H1 (cell line): Measurements from ENCODE around the gene CERCAM. TPM values are rescaled to one million over a fixed set of nuclear protein-coding genes. Genes with fewer than 3 reads are reported as not detected.

Experiments
- CTCF ChIA-PET: fragments of 300-600 bp; sonication (Branson Sonifier 250); formaldehyde crosslinking; loops from one replicate; lab custom pipeline; 2021; ENCODE audit not compliant: partially characterized antibody; lab: Charles Lee
- POLR2A ChIA-PET: fragments of 300-600 bp; sonication (Branson Sonifier 250); formaldehyde crosslinking; loops from one replicate; lab custom pipeline; 2021; ENCODE audit warnings: inconsistent platforms; ENCODE audit not compliant: partially characterized antibody; lab: Charles Lee
- DNase-seq, 2 experiments: peaks; one replicate each; pipeline versions ENCODE4 v3.0.0 to v3.0.0-alpha.2; 2010 to 2022; ENCODE audit warnings: low spot score in 2 of 2, low read depth in 1 of 2, mixed read lengths in 1 of 2
- FAIRE-seq: peaks from 2 replicates; lab custom pipeline; 2011; peaks lifted over from hg19 to GRCh38; lab: Jason Lieb, UNC
- H2AFZ ChIP-seq: 2 replicates; pipeline ENCODE4 v1.8.1; 2012; ENCODE audit warnings: low read length, inconsistent platforms
- H2AK5ac ChIP-seq: 2 replicates; pipeline ENCODE4 v1.6.1; 2013; ENCODE audit warnings: low read depth, low read length
- H2BK120ac ChIP-seq: replicated peaks from 2 replicates; pipeline ENCODE3; 2013; ENCODE audit warnings: low read depth, low read length, inconsistent platforms
- H2BK12ac ChIP-seq: 2 replicates; pipeline ENCODE4 v1.6.1; 2013; ENCODE audit warnings: low read depth, low read length
- H2BK15ac ChIP-seq: 2 replicates; pipeline ENCODE4 v1.6.1; 2013; ENCODE audit warnings: low read length
- H2BK20ac ChIP-seq: 2 replicates; pipeline ENCODE4 v1.6.1; 2013; ENCODE audit warnings: low read length
- H2BK5ac ChIP-seq: 2 replicates; pipeline ENCODE4 v1.6.1; 2013; ENCODE audit warnings: low read depth, low read length
- H3K14ac ChIP-seq: 2 replicates; pipeline ENCODE4 v1.6.1; 2013; ENCODE audit warnings: inconsistent platforms; ENCODE audit not compliant: insufficient read length
- H3K18ac ChIP-seq: 2 replicates; pipeline ENCODE4 v1.6.1; 2013; ENCODE audit warnings: low read length; ENCODE audit errors: extremely low read depth
- H3K23ac ChIP-seq: 2 replicates; pipeline ENCODE4 v1.6.1; 2013; ENCODE audit warnings: inconsistent platforms; ENCODE audit not compliant: insufficient read length
- H3K23me2 ChIP-seq: 2 replicates; pipeline ENCODE4 v1.6.1; 2013; ENCODE audit warnings: low read depth, low read length
- H3K27ac ChIP-seq: 2 replicates; pipeline ENCODE4 v1.6.1; 2011; ENCODE audit warnings: low read depth, low read length, inconsistent platforms
- H3K27me3 ChIP-seq, 4 experiments: replicated peaks in 1 of 4; 1 replicate in 1 of 4; 2 replicates in 3 of 4; pipeline versions ENCODE4 v1.6.1 to v1.8.1; 2011 to 2013; ENCODE audit warnings: low read length in 3 of 4, mild to moderate bottlenecking in 3 of 4, inconsistent platforms in 2 of 4, mixed read lengths in 2 of 4, moderate library complexity in 1 of 4; ENCODE audit not compliant: control insufficient read depth in 3 of 4, insufficient read depth in 3 of 4; ENCODE audit errors: extremely low read depth in 1 of 4
- H3K36me3 ChIP-seq, 4 experiments: 2 replicates each; pipeline versions ENCODE4 v1.6.1 to v1.8.1; 2011 to 2013; ENCODE audit warnings: mild to moderate bottlenecking in 4 of 4, low read length in 3 of 4, moderate library complexity in 2 of 4, control low read depth in 1 of 4, inconsistent platforms in 1 of 4; ENCODE audit not compliant: insufficient read depth in 4 of 4, control insufficient read depth in 2 of 4
- H3K4ac ChIP-seq: replicated peaks from 2 replicates; pipeline ENCODE3; 2013; ENCODE audit warnings: low read length, low read depth, mixed read lengths, inconsistent platforms; ENCODE audit not compliant: insufficient read length
- H3K4me1 ChIP-seq, 4 experiments: replicated peaks in 1 of 4; 1 replicate in 1 of 4; 2 replicates in 3 of 4; pipeline versions ENCODE4 v1.6.1 to v1.8.1; 2011 to 2013; ENCODE audit warnings: low read length in 3 of 4, inconsistent platforms in 2 of 4, mixed read lengths in 1 of 4; ENCODE audit not compliant: insufficient read depth in 4 of 4, control insufficient read depth in 3 of 4
- H3K4me2 ChIP-seq, 2 experiments: 2 replicates each; pipeline versions ENCODE4 v1.6.1 to v1.8.1; 2011 to 2013; ENCODE audit warnings: low read depth in 2 of 2, low read length in 2 of 2, control low read depth in 1 of 2, inconsistent platforms in 1 of 2, mild to moderate bottlenecking in 1 of 2; ENCODE audit not compliant: insufficient read depth in 1 of 2
- H3K4me3 ChIP-seq, 4 experiments: fragments of 200-600, 300-600 bp in 1 of 4; sonication (generic), shearing (Covaris generic), sonication (Bioruptor Twin) in 1 of 4; 2 replicates each; pipeline versions ENCODE4 v1.5.1 to v1.8.1; 2011 to 2016; ENCODE audit warnings: low read length in 4 of 4, low read depth in 3 of 4, control low read depth in 2 of 4, inconsistent platforms in 2 of 4, mild to moderate bottlenecking in 2 of 4, mixed read lengths in 1 of 4, moderate library complexity in 1 of 4; ENCODE audit not compliant: insufficient read depth in 2 of 4; ENCODE audit errors: extremely low read depth in 1 of 4
- H3K56ac ChIP-seq: replicated peaks from 2 replicates; pipeline ENCODE3; 2013; ENCODE audit warnings: low read depth, mild to moderate bottlenecking, mixed read lengths, low read length, inconsistent platforms; ENCODE audit not compliant: insufficient read length
- H3K79me1 ChIP-seq: 2 replicates; pipeline ENCODE4 v1.6.1; 2013; ENCODE audit warnings: low read depth, low read length, control low read depth
- H3K79me2 ChIP-seq, 2 experiments: 2 replicates each; pipeline versions ENCODE4 v1.6.1 to v1.8.1; 2012 to 2013; ENCODE audit warnings: low read length in 2 of 2, mild to moderate bottlenecking in 2 of 2, inconsistent platforms in 1 of 2; ENCODE audit not compliant: insufficient read depth in 2 of 2, control insufficient read depth in 1 of 2
- H3K9ac ChIP-seq, 4 experiments: replicated peaks in 1 of 4; 1 replicate in 1 of 4; 2 replicates in 3 of 4; pipeline versions ENCODE4 v1.6.1 to v1.8.1; 2011 to 2013; ENCODE audit warnings: low read depth in 3 of 4, low read length in 3 of 4, control low read depth in 2 of 4, mild to moderate bottlenecking in 2 of 4, moderate library complexity in 2 of 4, inconsistent platforms in 1 of 4; ENCODE audit errors: extremely low read depth in 1 of 4
- H3K9me3 ChIP-seq, 2 experiments: 2 replicates each; pipeline versions ENCODE4 v1.6.1 to v1.8.1; 2012 to 2013; ENCODE audit warnings: mild to moderate bottlenecking in 2 of 2, moderate library complexity in 2 of 2, control low read depth in 1 of 2, inconsistent platforms in 1 of 2, low read depth in 1 of 2, low read length in 1 of 2, mixed read lengths in 1 of 2; ENCODE audit not compliant: insufficient read depth in 2 of 2
- H4K20me1 ChIP-seq, 2 experiments: replicated peaks in 1 of 2; 2 replicates each; pipeline versions ENCODE3 to v1.8.1; 2011 to 2013; ENCODE audit warnings: inconsistent platforms in 2 of 2, low read length in 2 of 2, mild to moderate bottlenecking in 1 of 2; ENCODE audit not compliant: insufficient read depth in 2 of 2, control insufficient read depth in 1 of 2
- H4K5ac ChIP-seq: 2 replicates; pipeline ENCODE4 v1.6.1; 2013; ENCODE audit warnings: low read length, low read depth, mixed read lengths, inconsistent platforms; ENCODE audit not compliant: insufficient read length
- H4K8ac ChIP-seq: 2 replicates; pipeline ENCODE4 v1.8.0; 2013; ENCODE audit warnings: mild to moderate bottlenecking, moderate library complexity, low read length, inconsistent platforms; ENCODE audit not compliant: insufficient read depth; ENCODE audit errors: extremely low read depth
- H4K91ac ChIP-seq: replicated peaks from 2 replicates; pipeline ENCODE3; 2013; ENCODE audit warnings: low read length, mixed read lengths, inconsistent platforms; ENCODE audit not compliant: insufficient read length
- CBX8 ChIP-seq: fragments of 300-800, 300-1000 bp; sonication (generic); IDR thresholded peaks from 2 replicates; pipeline ENCODE4 v1.7.1; 2016; ENCODE audit warnings: low read depth, low read length, borderline replicate concordance
- CEBPB ChIP-seq: IDR thresholded peaks from 2 replicates; pipeline ENCODE4 v1.6.1; 2012; ENCODE audit warnings: low read depth, low read length
- MAFK ChIP-seq: IDR thresholded peaks from 2 replicates; pipeline ENCODE4 v1.6.1; 2012; ENCODE audit warnings: low read depth, mild to moderate bottlenecking, improper control_type of control experiment, low read length
- PHF8 ChIP-seq: fragments of 200-600 bp; sonication (generic); conservative IDR thresholded peaks from 2 replicates; pipeline ENCODE4 v1.7.1; 2012; ENCODE audit warnings: low read depth, mild to moderate bottlenecking, inconsistent platforms, low read length, moderate library complexity
- RAD21 ChIP-seq, 2 experiments: IDR thresholded peaks in 1 of 2; conservative IDR thresholded peaks in 1 of 2; 2 replicates each; pipeline ENCODE4 v1.6.1; 2011; ENCODE audit warnings: low read depth in 2 of 2, low read length in 2 of 2, improper control_type of control experiment in 1 of 2, inconsistent platforms in 1 of 2, mild to moderate bottlenecking in 1 of 2, moderate library complexity in 1 of 2
- RBBP5 ChIP-seq: IDR thresholded peaks from 2 replicates; pipeline ENCODE4 v1.7.1; 2012; ENCODE audit warnings: low read depth, mild to moderate bottlenecking, inconsistent platforms, low read length, moderate library complexity, borderline replicate concordance
- RFX5 ChIP-seq: IDR thresholded peaks from 2 replicates; pipeline ENCODE4 v1.6.1; 2011; ENCODE audit warnings: low read depth, low read length, improper control_type of control experiment, borderline replicate concordance
- RXRA ChIP-seq: IDR thresholded peaks from 2 replicates; pipeline ENCODE4 v1.6.1; 2011; ENCODE audit warnings: low read depth, mild to moderate bottlenecking, low read length, moderate library complexity; ENCODE audit not compliant: insufficient read depth
- SUZ12 ChIP-seq: fragments of 200-600 bp; sonication (generic); IDR thresholded peaks from 2 replicates; pipeline ENCODE4 v1.6.1; 2012; ENCODE audit warnings: mild to moderate bottlenecking, inconsistent platforms, low read length, moderate library complexity, mixed read lengths
- TAF1 ChIP-seq: IDR thresholded peaks from 2 replicates; pipeline ENCODE4 v1.6.1; 2011; ENCODE audit warnings: mild to moderate bottlenecking, low read depth, low read length
- TBP ChIP-seq: IDR thresholded peaks from 2 replicates; pipeline ENCODE4 v1.6.1; 2011; ENCODE audit warnings: low read depth, low read length, improper control_type of control experiment
- ZNF274 ChIP-seq: IDR thresholded peaks from 2 replicates; pipeline ENCODE4 v1.7.0; 2012; ENCODE audit warnings: low read length, borderline replicate concordance; ENCODE audit errors: extremely low read depth
- WGBS, 2 experiments: shearing (Covaris generic) in 1 of 2; methylation state at CpG; one replicate each; pipeline versions ENCODE4 v1.1.6 to v1.1.7; 2013 to 2015; ENCODE audit warnings: low lambda C conversion rate in 2 of 2, mixed read lengths in 2 of 2, inconsistent platforms in 1 of 2, low coverage in 1 of 2, missing lambda C conversion rate in 1 of 2; ENCODE audit not compliant: insufficient replicate concordance in 2 of 2, insufficient coverage in 1 of 2, insufficient read length in 1 of 2; ENCODE audit errors: extremely low coverage in 1 of 2, missing lambda C conversion rate in 1 of 2; 5-methylcytosine and 5-hydroxymethylcytosine counted together
- polyA plus RNA-seq, 7 experiments: library from polyadenylated mRNA; depleted of rRNA in 3 of 7; stranded (reverse) in 5 of 7; unstranded in 2 of 7; fragments of >200 nt in 5 of 7; fragments of 200-250 nt in 2 of 7; gene quantifications; 1 replicate in 5 of 7; 2 replicates in 1 of 7; 4 replicates in 1 of 7; pipeline versions ENCODE4 v1.2.1 to v1.2.3, GENCODE V29; 2011 to 2013; ENCODE audit warnings: missing spikeins in 2 of 7, mixed read lengths in 2 of 7
- total RNA-seq: library from RNA; stranded (reverse); fragmentation: NEBNext Ultra II Directional; extraction: Animal tissue kit (Norgen Biotek cat#: 25700); gene quantifications from 2 replicates; pipeline ENCODE4 v1.2.1, GENCODE V29; 2021

CERCAM gene
- total and polyA plus RNA-seq, 2 of the 8 experiments (the other 6 are each of a cell fraction or from before 2014, with no cell fraction given), result 3.1 to 5.2 TPM

GRCh38 chr9:128438343-128439109 is 17.9 kb downstream of the CERCAM start:
- Histone ChIP-seq H3K27me3 (no peaks in the 10 kb centered on the region; a peak in 1 of 7 replicates), H3K4ac (no peak overlapping the region), H2BK12ac (no peak overlapping the region), H4K91ac (no peak overlapping the region), H4K5ac (no peak overlapping the region), H4K20me1 (no peaks in the 10 kb centered on the region), H3K14ac (no peak overlapping the region), H3K36me3 (no peaks in the 10 kb centered on the region), H3K79me1 (no peaks in the 10 kb centered on the region), H2AFZ (peak overlapping the region; percentile 66; the same call in 1 of the 2 replicates), H3K23me2 (no peaks in the 10 kb centered on the region), H2BK120ac (no peak overlapping the region), H3K4me1 (peaks cover 0 to 3% (median 0%) of the 10 kb centered on the region in 4 experiments; a peak in 1 of 7 replicates), H3K18ac (no peak overlapping the region), H3K56ac (no peak overlapping the region), H3K4me3 (no peak overlapping the region), H2BK5ac (no peak overlapping the region; the same call in 1 of the 2 replicates), H3K9ac (no peak overlapping the region), H3K23ac (no peak overlapping the region), H3K79me2 (no peaks in the 10 kb centered on the region), H3K27ac (no peak overlapping the region), H3K9me3 (no peaks in the 10 kb centered on the region), H2BK15ac (0 out of 2 replicates have a peak overlapping the region, but pooled peaks have one; percentile 54), H2BK20ac (no peak overlapping the region), H2AK5ac (no peak overlapping the region), H4K8ac (peak overlapping the region; percentile 69), H3K4me2 (no peak overlapping the region)
- ChIA-PET POLR2A (interaction anchor here (0.7 to 1.7 kb wide), 2 partner anchors 19 to 115 kb away, joined by 3 to 6 read pairs; partner anchors contain the start of gene SPTAN1), CTCF (interaction anchor here (0.6 to 5.3 kb wide), 42 partner anchors 9 to 1097 kb away, joined by 3 to 26 read pairs (median 4); partner anchors contain the start of genes CERCAM and ODF2)
- peak; percentile 24 for FAIRE-seq
- WGBS, 2 experiments, result 46% methylated on average over 11 of the region's 12 CpGs; no CpG with 5 or more reads in 1 of the 2 experiments
- peak; percentile 79 to 99 for DNase-seq
- TF ChIP-seq RXRA, result no peak
- TF ChIP-seq TAF1, result peak; percentile 49; the same call in 1 of the 2 replicates
- TF ChIP-seq CBX8, result no peak
- TF ChIP-seq RFX5, result no peak
- TF ChIP-seq RAD21 (IDR thresholded peaks at IDR 0.05 in 1 of 2, conservative IDR thresholded peaks at IDR 0.05 in 1 of 2; ENCODE audit: low read depth in 2 of 2, low read length in 2 of 2), result peak; percentile 79 to 91
- no peak for TF ChIP-seq PHF8
- TF ChIP-seq SUZ12, result no peak
- TF ChIP-seq RBBP5, result no peak
- no peak for TF ChIP-seq CEBPB
- TF ChIP-seq ZNF274, result no peak
- TF ChIP-seq MAFK, result no peak
- no peak for TF ChIP-seq TBP
